Measurements from ENCODE around the gene SUMO3.

Gene SUMO3

DNA sequence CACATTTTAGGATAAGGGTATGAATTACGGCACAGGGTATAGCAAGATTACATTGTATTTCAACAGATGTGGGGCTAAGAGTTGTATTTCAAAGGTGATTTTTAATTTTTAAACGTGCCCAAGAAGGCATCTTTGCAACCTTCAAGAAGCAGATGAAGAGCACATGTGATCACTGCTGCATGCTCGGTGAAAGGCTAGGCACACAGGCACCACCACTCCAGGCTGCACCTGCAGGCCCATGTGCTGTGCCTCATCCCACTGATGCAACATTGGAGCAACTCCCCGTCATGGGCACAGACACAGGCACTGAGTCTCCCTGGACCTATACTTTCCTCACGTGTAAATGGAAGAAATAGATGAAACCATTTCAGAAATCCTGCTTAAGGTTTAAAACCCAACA, 39.8 kb downstream of the SUMO3 start:
- no peak for DNase-seq

DNA sequence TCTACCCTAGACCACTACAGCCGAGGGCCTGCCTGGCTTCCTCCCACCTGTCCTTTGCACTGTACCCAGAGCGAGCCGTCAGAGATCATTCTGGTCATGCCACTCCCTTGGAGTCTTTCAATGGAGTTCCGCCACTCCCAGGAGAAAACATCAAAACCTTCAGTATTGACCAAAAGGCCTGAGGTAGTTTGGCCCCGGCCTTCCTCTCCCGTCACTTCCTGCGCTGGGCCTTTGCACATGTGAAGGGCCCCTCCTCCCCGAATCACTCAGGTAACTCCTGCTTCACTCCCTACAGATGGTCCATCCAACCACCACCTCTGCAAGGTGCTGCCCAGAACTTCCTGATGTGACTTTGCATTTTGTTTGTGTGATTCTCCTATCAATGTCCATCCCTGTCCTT, 42.9 kb downstream of the SUMO3 start:
- DNase-seq, result no peak
- Mint-ChIP-seq H3K4me1 (peaks cover 58% of the 10 kb centered on the region), H3K27ac (peak overlapping the region; percentile 62), H3K27me3 (ENCODE audit: low read depth, poor library complexity) (no peaks in the 10 kb centered on the region), H3K36me3 (ENCODE audit: low read depth) (peaks cover 57% of the 10 kb centered on the region), H3K9me3 (no peaks in the 10 kb centered on the region), H3K4me3 (no peak overlapping the region)
- TF ChIP-seq, protein P1, sequence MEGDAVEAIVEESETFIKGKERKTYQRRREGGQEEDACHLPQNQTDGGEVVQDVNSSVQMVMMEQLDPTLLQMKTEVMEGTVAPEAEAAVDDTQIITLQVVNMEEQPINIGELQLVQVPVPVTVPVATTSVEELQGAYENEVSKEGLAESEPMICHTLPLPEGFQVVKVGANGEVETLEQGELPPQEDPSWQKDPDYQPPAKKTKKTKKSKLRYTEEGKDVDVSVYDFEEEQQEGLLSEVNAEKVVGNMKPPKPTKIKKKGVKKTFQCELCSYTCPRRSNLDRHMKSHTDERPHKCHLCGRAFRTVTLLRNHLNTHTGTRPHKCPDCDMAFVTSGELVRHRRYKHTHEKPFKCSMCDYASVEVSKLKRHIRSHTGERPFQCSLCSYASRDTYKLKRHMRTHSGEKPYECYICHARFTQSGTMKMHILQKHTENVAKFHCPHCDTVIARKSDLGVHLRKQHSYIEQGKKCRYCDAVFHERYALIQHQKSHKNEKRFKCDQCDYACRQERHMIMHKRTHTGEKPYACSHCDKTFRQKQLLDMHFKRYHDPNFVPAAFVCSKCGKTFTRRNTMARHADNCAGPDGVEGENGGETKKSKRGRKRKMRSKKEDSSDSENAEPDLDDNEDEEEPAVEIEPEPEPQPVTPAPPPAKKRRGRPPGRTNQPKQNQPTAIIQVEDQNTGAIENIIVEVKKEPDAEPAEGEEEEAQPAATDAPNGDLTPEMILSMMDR (IDR thresholded peaks at IDR 0.05), result no peak

More for the DNA sequence above, 39.8 kb downstream of the SUMO3 start:
- H3K27me3 Mint-ChIP-seq (ENCODE audit: low read depth, poor library complexity), result no peaks in the 10 kb centered on the region
- H3K27ac Mint-ChIP-seq, result no peak overlapping the region
- H3K9me3 Mint-ChIP-seq, result peaks cover under 1% of the 10 kb centered on the region
- H3K4me3 Mint-ChIP-seq, result no peak overlapping the region
- peaks cover 48% of the 10 kb centered on the region for H3K36me3 Mint-ChIP-seq (ENCODE audit: low read depth)
- peaks cover 49% of the 10 kb centered on the region for H3K4me1 Mint-ChIP-seq
- TF ChIP-seq, protein P1 (IDR thresholded peaks at IDR 0.05), result no peak

DNA sequence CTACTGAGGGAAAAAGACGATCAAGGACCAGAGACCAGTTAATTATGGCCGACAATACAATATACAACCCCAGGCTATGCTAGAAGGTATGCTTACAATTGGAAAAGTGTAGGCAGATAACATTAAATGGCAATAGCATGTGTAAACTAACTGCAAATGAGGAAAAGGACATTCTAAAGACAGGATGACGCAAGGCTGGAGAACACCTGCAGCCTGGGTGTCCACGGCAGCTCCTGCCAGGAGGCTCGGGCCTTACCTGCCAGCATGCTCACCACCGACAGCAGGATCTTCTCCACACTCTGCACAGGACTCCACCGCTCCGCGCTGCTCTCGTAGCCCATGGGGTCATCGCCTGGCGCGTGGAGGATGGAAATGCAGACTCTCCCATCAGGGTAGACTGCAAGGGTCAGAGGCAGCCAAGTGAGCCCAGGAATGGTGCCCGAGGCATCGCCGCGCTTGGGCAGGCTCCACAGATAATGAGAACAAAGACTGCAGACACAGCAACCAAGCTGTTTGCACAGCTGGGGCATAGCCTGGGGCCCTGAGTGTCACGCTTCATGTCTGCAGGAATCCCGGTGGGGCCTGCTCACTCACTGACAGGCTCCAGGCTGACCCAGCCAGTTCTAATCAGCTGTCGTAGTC, 44.5 kb downstream of the SUMO3 start:
- Mint-ChIP-seq H3K4me1 (peaks cover 60% of the 10 kb centered on the region), H3K36me3 (ENCODE audit: low read depth) (peaks cover 64% of the 10 kb centered on the region), H3K4me3 (no peak overlapping the region), H3K27me3 (ENCODE audit: low read depth, poor library complexity) (no peaks in the 10 kb centered on the region), H3K9me3 (no peaks in the 10 kb centered on the region), H3K27ac (no peak overlapping the region)
- DNase-seq, result peak; percentile 64
- TF ChIP-seq, protein P1 (IDR thresholded peaks at IDR 0.05), result no peak

GRCh38 chr21:44771896-44772525, 45.9 kb downstream of the SUMO3 start:
- H3K4me1 Mint-ChIP-seq, result peaks cover 65% of the 10 kb centered on the region
- TF ChIP-seq, protein P1 (IDR thresholded peaks at IDR 0.05), result no peak

GRCh38 chr21:44767834-44768831, 49.7 kb downstream of the SUMO3 start:
- Mint-ChIP-seq H3K9me3 (no peaks in the 10 kb centered on the region), H3K36me3 (ENCODE audit: low read depth) (peaks cover 31% of the 10 kb centered on the region), H3K4me3 (no peak overlapping the region), H3K27ac (peak overlapping the region; percentile 85), H3K27me3 (ENCODE audit: low read depth, poor library complexity) (no peaks in the 10 kb centered on the region), H3K4me1 (peaks cover 65% of the 10 kb centered on the region)
- TF ChIP-seq, protein P1 (IDR thresholded peaks at IDR 0.05), result no peak
- no peak for DNase-seq

More at GRCh38 chr21:44771896-44772525, 45.9 kb downstream of the SUMO3 start:
- Mint-ChIP-seq H3K4me3 (no peak overlapping the region), H3K27ac (no peak overlapping the region), H3K36me3 (ENCODE audit: low read depth) (peaks cover 52% of the 10 kb centered on the region), H3K27me3 (ENCODE audit: low read depth, poor library complexity) (no peaks in the 10 kb centered on the region), H3K9me3 (no peaks in the 10 kb centered on the region)
- no peak for DNase-seq
